Measurements from ENCODE around the gene NFATC2.

Gene NFATC2

DNA sequence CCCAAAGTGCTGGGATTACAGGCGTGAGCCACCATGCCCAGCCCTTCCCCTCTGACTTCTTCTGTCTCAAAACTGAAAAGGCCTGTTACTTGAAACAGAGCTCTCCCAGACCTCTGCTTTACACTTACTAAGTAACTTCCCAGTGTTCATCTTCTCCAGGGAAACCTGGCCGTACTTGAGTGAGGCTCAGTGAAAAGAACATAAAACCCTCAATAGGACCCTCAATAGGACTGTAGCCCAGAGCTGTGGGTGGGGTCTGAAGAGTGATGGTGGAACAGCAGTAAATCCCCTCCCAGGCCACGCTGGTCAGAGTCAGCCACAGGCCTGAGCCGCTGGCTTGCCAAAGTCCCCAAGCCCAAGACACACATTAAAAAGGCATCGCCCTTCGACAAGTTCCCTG, 145.4 kb downstream of the NFATC2 start:
- no peak for ATAC-seq
- no peak for TF ChIP-seq OSR1 (CRISPR knock-in tag; IDR thresholded peaks at IDR 0.05)
- TF ChIP-seq ISL1 (CRISPR knock-in tag; IDR thresholded peaks at IDR 0.05), result no peak
- TF ChIP-seq CSDC2 (CRISPR knock-in tag; IDR thresholded peaks at IDR 0.05), result no peak
- TF ChIP-seq SNAI2 (CRISPR knock-in tag; IDR thresholded peaks at IDR 0.05), result no peak
- TF ChIP-seq ZNF8 (CRISPR knock-in tag; IDR thresholded peaks at IDR 0.05), result no peak
- TF ChIP-seq, protein P1, sequence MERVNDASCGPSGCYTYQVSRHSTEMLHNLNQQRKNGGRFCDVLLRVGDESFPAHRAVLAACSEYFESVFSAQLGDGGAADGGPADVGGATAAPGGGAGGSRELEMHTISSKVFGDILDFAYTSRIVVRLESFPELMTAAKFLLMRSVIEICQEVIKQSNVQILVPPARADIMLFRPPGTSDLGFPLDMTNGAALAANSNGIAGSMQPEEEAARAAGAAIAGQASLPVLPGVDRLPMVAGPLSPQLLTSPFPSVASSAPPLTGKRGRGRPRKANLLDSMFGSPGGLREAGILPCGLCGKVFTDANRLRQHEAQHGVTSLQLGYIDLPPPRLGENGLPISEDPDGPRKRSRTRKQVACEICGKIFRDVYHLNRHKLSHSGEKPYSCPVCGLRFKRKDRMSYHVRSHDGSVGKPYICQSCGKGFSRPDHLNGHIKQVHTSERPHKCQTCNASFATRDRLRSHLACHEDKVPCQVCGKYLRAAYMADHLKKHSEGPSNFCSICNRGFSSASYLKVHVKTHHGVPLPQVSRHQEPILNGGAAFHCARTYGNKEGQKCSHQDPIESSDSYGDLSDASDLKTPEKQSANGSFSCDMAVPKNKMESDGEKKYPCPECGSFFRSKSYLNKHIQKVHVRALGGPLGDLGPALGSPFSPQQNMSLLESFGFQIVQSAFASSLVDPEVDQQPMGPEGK (CRISPR knock-in tag; IDR thresholded peaks at IDR 0.05; ENCODE audit: borderline replicate concordance), result no peak
- no peak for TF ChIP-seq ZC3H10 (CRISPR knock-in tag; IDR thresholded peaks at IDR 0.05)
- TF ChIP-seq, protein P2, sequence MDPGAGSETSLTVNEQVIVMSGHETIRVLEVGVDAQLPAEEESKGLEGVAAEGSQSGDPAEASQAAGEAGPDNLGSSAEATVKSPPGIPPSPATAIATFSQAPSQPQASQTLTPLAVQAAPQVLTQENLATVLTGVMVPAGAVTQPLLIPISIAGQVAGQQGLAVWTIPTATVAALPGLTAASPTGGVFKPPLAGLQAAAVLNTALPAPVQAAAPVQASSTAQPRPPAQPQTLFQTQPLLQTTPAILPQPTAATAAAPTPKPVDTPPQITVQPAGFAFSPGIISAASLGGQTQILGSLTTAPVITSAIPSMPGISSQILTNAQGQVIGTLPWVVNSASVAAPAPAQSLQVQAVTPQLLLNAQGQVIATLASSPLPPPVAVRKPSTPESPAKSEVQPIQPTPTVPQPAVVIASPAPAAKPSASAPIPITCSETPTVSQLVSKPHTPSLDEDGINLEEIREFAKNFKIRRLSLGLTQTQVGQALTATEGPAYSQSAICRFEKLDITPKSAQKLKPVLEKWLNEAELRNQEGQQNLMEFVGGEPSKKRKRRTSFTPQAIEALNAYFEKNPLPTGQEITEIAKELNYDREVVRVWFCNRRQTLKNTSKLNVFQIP (CRISPR knock-in tag; IDR thresholded peaks at IDR 0.05; ENCODE audit: borderline replicate concordance, low read depth), result no peak
- no peak for TF ChIP-seq ARNTL (CRISPR knock-in tag; IDR thresholded peaks at IDR 0.05; ENCODE audit: borderline replicate concordance, low read depth)
- no peak for TF ChIP-seq TCF4 (CRISPR knock-in tag; IDR thresholded peaks at IDR 0.05; ENCODE audit: borderline replicate concordance)
- TF ChIP-seq ZFP3 (CRISPR knock-in tag; IDR thresholded peaks at IDR 0.05), result no peak

DNA sequence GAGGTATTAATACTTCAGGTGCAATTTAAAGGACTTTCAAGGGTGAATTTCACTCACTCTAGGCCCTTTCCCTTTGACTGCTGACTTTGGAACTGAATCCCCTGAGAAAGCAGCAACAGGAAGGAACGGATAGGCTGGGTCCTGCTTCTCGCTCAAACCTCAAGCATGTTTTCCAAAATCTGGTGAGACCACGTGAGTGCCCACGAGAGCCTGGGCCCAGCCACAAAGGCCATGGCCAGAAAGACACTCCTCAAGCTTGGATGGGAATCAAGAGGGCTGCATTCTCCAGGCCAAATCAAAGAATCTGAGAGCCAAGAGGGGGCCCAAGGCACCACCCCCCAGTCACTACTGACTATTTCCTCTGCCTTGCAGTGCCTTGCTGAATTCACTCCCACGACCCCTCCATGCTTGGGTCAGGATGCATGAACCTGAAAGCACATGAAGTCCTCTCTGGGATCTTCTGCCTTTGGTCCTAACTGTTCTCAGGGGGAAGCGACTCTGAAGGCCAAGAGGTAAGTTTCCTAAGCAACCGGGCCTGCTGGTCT, 146.1 kb downstream of the NFATC2 start:
- TF ChIP-seq, protein P3, sequence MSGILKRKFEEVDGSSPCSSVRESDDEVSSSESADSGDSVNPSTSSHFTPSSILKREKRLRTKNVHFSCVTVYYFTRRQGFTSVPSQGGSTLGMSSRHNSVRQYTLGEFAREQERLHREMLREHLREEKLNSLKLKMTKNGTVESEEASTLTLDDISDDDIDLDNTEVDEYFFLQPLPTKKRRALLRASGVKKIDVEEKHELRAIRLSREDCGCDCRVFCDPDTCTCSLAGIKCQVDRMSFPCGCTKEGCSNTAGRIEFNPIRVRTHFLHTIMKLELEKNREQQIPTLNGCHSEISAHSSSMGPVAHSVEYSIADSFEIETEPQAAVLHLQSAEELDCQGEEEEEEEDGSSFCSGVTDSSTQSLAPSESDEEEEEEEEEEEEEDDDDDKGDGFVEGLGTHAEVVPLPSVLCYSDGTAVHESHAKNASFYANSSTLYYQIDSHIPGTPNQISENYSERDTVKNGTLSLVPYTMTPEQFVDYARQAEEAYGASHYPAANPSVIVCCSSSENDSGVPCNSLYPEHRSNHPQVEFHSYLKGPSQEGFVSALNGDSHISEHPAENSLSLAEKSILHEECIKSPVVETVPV (CRISPR knock-in tag; IDR thresholded peaks at IDR 0.05), result no peak
- TF ChIP-seq TOX (CRISPR knock-in tag; IDR thresholded peaks at IDR 0.05; ENCODE audit: borderline replicate concordance), result no peak
- TF ChIP-seq ZNF565 (CRISPR knock-in tag; conservative IDR thresholded peaks at IDR 0.05; ENCODE audit: low read depth), result no peak
- TF ChIP-seq ESRRG (CRISPR knock-in tag; IDR thresholded peaks at IDR 0.05), result no peak
- no peak for TF ChIP-seq RARB (CRISPR knock-in tag; IDR thresholded peaks at IDR 0.05)
- no peak for TF ChIP-seq PPARA (CRISPR knock-in tag; IDR thresholded peaks at IDR 0.05; ENCODE audit: borderline replicate concordance)
- TF ChIP-seq, protein P1 (CRISPR knock-in tag; IDR thresholded peaks at IDR 0.05; ENCODE audit: borderline replicate concordance), result no peak
- TF ChIP-seq BACH2 (CRISPR knock-in tag; IDR thresholded peaks at IDR 0.05; ENCODE audit: borderline replicate concordance), result no peak
- no peak for ATAC-seq

DNA sequence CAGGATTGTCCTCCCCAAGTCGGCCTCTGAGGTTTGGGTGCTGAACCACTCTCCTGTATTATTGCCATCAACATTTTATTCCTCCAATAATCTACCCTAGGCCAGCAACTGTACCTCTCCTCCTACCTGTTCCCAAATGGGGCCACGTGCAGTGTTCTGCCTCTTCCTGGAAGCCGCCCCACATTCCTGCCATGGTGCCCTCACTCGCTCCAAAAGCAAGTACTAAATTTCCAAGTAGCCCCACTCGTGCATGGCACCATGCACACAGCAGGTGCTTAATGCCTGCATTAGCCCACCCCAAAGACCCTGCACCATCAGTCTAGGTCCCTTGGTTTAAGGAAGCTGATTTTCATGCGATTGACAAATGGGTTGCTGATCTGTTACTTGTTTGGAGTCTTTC, 147.8 kb downstream of the NFATC2 start:
- TF ChIP-seq ZNF70 (CRISPR knock-in tag; IDR thresholded peaks at IDR 0.05), result no peak
- no peak for TF ChIP-seq ZFP3 (CRISPR knock-in tag; IDR thresholded peaks at IDR 0.05)
- TF ChIP-seq ZC3H10 (CRISPR knock-in tag; IDR thresholded peaks at IDR 0.05), result no peak
- TF ChIP-seq, protein P1 (CRISPR knock-in tag; IDR thresholded peaks at IDR 0.05; ENCODE audit: borderline replicate concordance), result no peak
- TF ChIP-seq SNAI2 (CRISPR knock-in tag; IDR thresholded peaks at IDR 0.05), result no peak
- no peak for TF ChIP-seq OSR1 (CRISPR knock-in tag; IDR thresholded peaks at IDR 0.05)
- TF ChIP-seq ZFP30 (CRISPR knock-in tag; IDR thresholded peaks at IDR 0.05), result no peak
- TF ChIP-seq RARB (CRISPR knock-in tag; IDR thresholded peaks at IDR 0.05), result no peak
- TF ChIP-seq, protein P2 (CRISPR knock-in tag; IDR thresholded peaks at IDR 0.05; ENCODE audit: borderline replicate concordance, low read depth), result no peak
- TF ChIP-seq PPARA (CRISPR knock-in tag; IDR thresholded peaks at IDR 0.05; ENCODE audit: borderline replicate concordance), result no peak
- ATAC-seq, result no peak
